ENCODE measurements around the gene MLN. TPM values are rescaled to one million over a fixed set of nuclear protein-coding genes. Genes with fewer than 3 reads are reported as not detected.

Gene MLN
- polyA plus RNA-seq, 2 of the 4 experiments (the other 2 are of a cell fraction), result not detected

GRCh38 chr6:33769248-33769821 is 34.5 kb downstream of the MLN start:
- WGBS (ENCODE audit: missing lambda C conversion rate), result 81% methylated on average over 9 of the region's 10 CpGs
- ChIA-PET CTCF (interaction anchor here (0.6 to 9.9 kb wide), 14 partner anchors 7 to 385 kb away, joined by 3 to 123 read pairs (median 11); partner anchors contain the start of gene IP6K3), POLR2A (no interaction called here)
- Histone ChIP-seq H3K4me3 (no peak overlapping the region), H3K4me1 (peaks cover 22% of the 10 kb centered on the region), H3K4me2 (no peak overlapping the region), H3K9me3 (no peaks in the 10 kb centered on the region), H3K27ac (peak overlapping the region in 1 of 2 experiments; percentile 64; a peak in 1 of 6 replicates)
- ATAC-seq, result no peak
- DNase-seq (ENCODE audit: low read depth in 1 of 2, low spot score in 1 of 2), result no peak
- no peak for FAIRE-seq
- TF ChIP-seq RFX5 (IDR thresholded peaks at IDR 0.05) (no peak), BCL3 (IDR thresholded peaks at IDR 0.05) (no peak), HOXB5 (CRISPR knock-in tag; IDR thresholded peaks at IDR 0.05) (no peak), POLR2A (IDR thresholded peaks at IDR 0.05; ENCODE audit: low read length) (no peak), CBX8 (IDR thresholded peaks at IDR 0.05) (no peak), TFCP2L1 (CRISPR knock-in tag; IDR thresholded peaks at IDR 0.05) (no peak), NPAS2 (CRISPR knock-in tag; IDR thresholded peaks at IDR 0.05; ENCODE audit: borderline replicate concordance) (no peak), SMC3 (IDR thresholded peaks at IDR 0.05) (no peak)

GRCh38 chr6:33768644-33769120 is 35.1 kb downstream of the MLN start:
- FAIRE-seq, result no peak
- ATAC-seq, result peak; percentile 57 to 83; a peak in 4 of 6 replicates
- ChIA-PET POLR2A (no interaction called here), CTCF (interaction anchor here (0.6 to 9.9 kb wide), 24 partner anchors 9 to 386 kb away, joined by 3 to 123 read pairs (median 4); partner anchors contain the start of genes GRM4 and IP6K3)
- no peaks in the 10 kb centered on the region for H3K9me3 ChIP-seq
- TF ChIP-seq SMC3 (IDR thresholded peaks at IDR 0.05), result peak; percentile 65
- peak; percentile 54 to 61; a peak in 3 of 5 replicates for TF ChIP-seq RAD21 (conservative IDR thresholded peaks at IDR 0.05 in 1 of 2, IDR thresholded peaks at IDR 0.05 in 1 of 2)
- peak; percentile 53 for TF ChIP-seq CTCF (IDR thresholded peaks at IDR 0.05)
- TF ChIP-seq BHLHE40 (IDR thresholded peaks at IDR 0.05; ENCODE audit: low read depth, low read length), result no peak
- TF ChIP-seq CBX8 (IDR thresholded peaks at IDR 0.05), result no peak
- H3K4me1 ChIP-seq, result peaks cover 22% of the 10 kb centered on the region
- DNase-seq (ENCODE audit: low read depth in 1 of 2, low spot score in 1 of 2), result peak; percentile 61 to 69
- H3K4me2 ChIP-seq, result 0 out of 3 replicates have a peak overlapping the region, but pooled peaks have one; percentile 19
- no peak overlapping the region for H3K4me3 ChIP-seq
- 37% methylated on average over 6 of the region's 7 CpGs for WGBS (ENCODE audit: missing lambda C conversion rate)
- peak overlapping the region in 1 of 2 experiments; percentile 64; a peak in 3 of 6 replicates for H3K27ac ChIP-seq

GRCh38 chr6:33766921-33767907 is 36.6 kb downstream of the MLN start:
- Histone ChIP-seq H3K4me2 (no peak overlapping the region), H3K4me1 (peaks cover 17% of the 10 kb centered on the region), H3K4me3 (no peak overlapping the region), H3K9me3 (no peaks in the 10 kb centered on the region), H3K27ac (no peak overlapping the region)
- ATAC-seq (no peak), FAIRE-seq (no peak), DNase-seq (ENCODE audit: low read depth in 1 of 2, low spot score in 1 of 2) (no peak)
- 43% methylated on average over 9 of the region's 11 CpGs for WGBS (ENCODE audit: missing lambda C conversion rate)
- ChIA-PET POLR2A (no interaction called here), CTCF (interaction anchor here (0.9 to 9.9 kb wide), 21 partner anchors 8 to 395 kb away, joined by 3 to 100 read pairs (median 4); partner anchors contain the start of genes BAK1, GRM4, IP6K3 and UQCC2)
- TF ChIP-seq EP300 (IDR thresholded peaks at IDR 0.05) (no peak), RCOR1 (IDR thresholded peaks at IDR 0.05; ENCODE audit: low read depth, low read length) (no peak)

- H3K4me3 ChIP-seq, result no peak overlapping the region
- no peaks in the 10 kb centered on the region for H3K9me3 ChIP-seq
- no peak for ATAC-seq
- no peak for DNase-seq (ENCODE audit: low read depth in 1 of 2, low spot score in 1 of 2)
- H3K27ac ChIP-seq, result no peak overlapping the region
- no peak overlapping the region for H3K4me2 ChIP-seq
- WGBS (ENCODE audit: missing lambda C conversion rate), result 87% methylated on average over 9 of the region's 9 CpGs
- peaks cover 18% of the 10 kb centered on the region; the same call in 1 of the 3 replicates for H3K4me1 ChIP-seq
- POLR2A ChIA-PET, result no interaction called here
- CTCF ChIA-PET, result interaction anchor here (1.0 to 9.9 kb wide), 6 partner anchors 20 to 389 kb away, joined by 3 to 100 read pairs (median 4); partner anchors contain the start of genes IP6K3 and UQCC2
- no peak for FAIRE-seq
- TF ChIP-seq TFCP2L1 (CRISPR knock-in tag; IDR thresholded peaks at IDR 0.05) (no peak), KDM5A (IDR thresholded peaks at IDR 0.05) (no peak), CHD4 (IDR thresholded peaks at IDR 0.05; ENCODE audit: borderline replicate concordance) (no peak), ZFP36 (IDR thresholded peaks at IDR 0.05; ENCODE audit: borderline replicate concordance, partially characterized antibody) (no peak), ZSCAN20 (CRISPR knock-in tag; IDR thresholded peaks at IDR 0.05) (no peak), FOSB (CRISPR knock-in tag; IDR thresholded peaks at IDR 0.05) (no peak), PBX3 (IDR thresholded peaks at IDR 0.05) (no peak), CEBPB (IDR thresholded peaks at IDR 0.05) (no peak), E2F6 (IDR thresholded peaks at IDR 0.05; ENCODE audit: borderline replicate concordance, low read depth) (no peak), ELK1 (IDR thresholded peaks at IDR 0.05; ENCODE audit: low read depth, low read length) (no peak)
Observed at GRCh38 chr6:33765368-33765767, 38.4 kb downstream of the MLN start.
